WTC11 (cell line): ENCODE results near the gene MRPS6. TPM values are rescaled to one million over a fixed set of nuclear protein-coding genes. Genes with fewer than 3 reads are reported as not detected.

Experiments
- ATAC-seq: fragments of 200-7000 bp; cut with Tn5 transposase; 2 replicates; pipeline ENCODE4 v1.10.0; 2021; ENCODE audit warnings: mild to moderate bottlenecking, moderate library complexity
- CTCF ChIA-PET: fragments of 300-600 bp; sonication (Branson Sonifier 250); formaldehyde crosslinking; loops from one replicate; lab custom pipeline; 2021; ENCODE audit warnings: antibody characterized with exemption; lab: Charles Lee
- POLR2A ChIA-PET: fragments of 350-600 bp; sonication (Branson Sonifier 250); formaldehyde crosslinking; loops from one replicate; lab custom pipeline; 2021; ENCODE audit warnings: antibody characterized with exemption; lab: Charles Lee
- DNase-seq: peaks from one replicate; pipeline ENCODE4 v3.0.0; 2021; ENCODE audit warnings: low spot score
- H3K27ac Mint-ChIP-seq: 2 replicates; pipeline ENCODE4 v1.8.0; 2021; ENCODE audit warnings: mixed read lengths
- H3K27me3 Mint-ChIP-seq: 2 replicates; pipeline ENCODE4 v1.8.0; 2021; ENCODE audit warnings: low read depth, mild to moderate bottlenecking, moderate library complexity, mixed read lengths
- H3K36me3 Mint-ChIP-seq: 2 replicates; pipeline ENCODE4 v1.8.0; 2021; ENCODE audit warnings: mixed read lengths
- H3K4me1 Mint-ChIP-seq: 2 replicates; pipeline ENCODE4 v1.8.0; 2022; ENCODE audit warnings: mixed read lengths
- H3K4me3 Mint-ChIP-seq: 2 replicates; pipeline ENCODE4 v1.8.0; 2021; ENCODE audit warnings: mild to moderate bottlenecking, moderate library complexity, mixed read lengths
- H3K9me3 Mint-ChIP-seq: 2 replicates; pipeline ENCODE4 v1.8.0; 2021; ENCODE audit warnings: mixed read lengths
- ATF6 ChIP-seq: sonication (generic); formaldehyde crosslinking; IDR thresholded peaks from 2 replicates; pipeline ENCODE4 v1.8.1; 2023; ENCODE audit warnings: mild to moderate bottlenecking, missing genetic modification reagents
- CREM ChIP-seq: sonication (generic); formaldehyde crosslinking; IDR thresholded peaks from 2 replicates; pipeline ENCODE4 v1.8.1; 2022; ENCODE audit warnings: mild to moderate bottlenecking, missing genetic modification reagents, moderate library complexity
- CTCF ChIP-seq: fragments of 200-600 bp; IDR thresholded peaks from 2 replicates; pipeline ENCODE4 v1.8.0; 2022; ENCODE audit warnings: antibody characterized with exemption
- ETV6 ChIP-seq: sonication (generic); formaldehyde crosslinking; IDR thresholded peaks from 2 replicates; pipeline ENCODE4 v1.8.1; 2022; ENCODE audit warnings: mild to moderate bottlenecking, missing genetic modification reagents
- GABPB1 ChIP-seq: sonication (generic); formaldehyde crosslinking; IDR thresholded peaks from 2 replicates; pipeline ENCODE4 v1.8.1; 2023; ENCODE audit warnings: mild to moderate bottlenecking, missing genetic modification reagents
- NR3C1 ChIP-seq: sonication (generic); formaldehyde crosslinking; conservative IDR thresholded peaks from 2 replicates; pipeline ENCODE4 v1.8.1; 2023; ENCODE audit warnings: low read depth, mild to moderate bottlenecking, missing genetic modification reagents
- OVOL2 ChIP-seq: fragments of 250-450 bp; sonication (Bioruptor Pico); IDR thresholded peaks from 2 replicates; pipeline ENCODE4 v1.9.0; 2021; ENCODE audit warnings: mild to moderate bottlenecking, borderline replicate concordance
- RELA ChIP-seq: sonication (generic); formaldehyde crosslinking; IDR thresholded peaks from 2 replicates; pipeline ENCODE4 v1.8.1; 2022; ENCODE audit warnings: missing genetic modification reagents, mild to moderate bottlenecking, borderline replicate concordance
- SOX15 ChIP-seq: fragments of 250-450 bp; sonication (Bioruptor Pico); IDR thresholded peaks from 2 replicates; pipeline ENCODE4 v1.9.0; 2021; ENCODE audit warnings: mild to moderate bottlenecking
- TCF7 ChIP-seq: sonication (generic); formaldehyde crosslinking; IDR thresholded peaks from 2 replicates; pipeline ENCODE4 v1.8.0; 2022; ENCODE audit warnings: mild to moderate bottlenecking, low read depth, missing genetic modification reagents, moderate library complexity
- USF1 ChIP-seq: sonication (generic); formaldehyde crosslinking; IDR thresholded peaks from 2 replicates; pipeline ENCODE4 v1.8.0; 2022; ENCODE audit warnings: mild to moderate bottlenecking, missing genetic modification reagents
- ZNF138 ChIP-seq: sonication (generic); formaldehyde crosslinking; conservative IDR thresholded peaks from 2 replicates; pipeline ENCODE4 v1.8.1; 2022; ENCODE audit warnings: mild to moderate bottlenecking, moderate library complexity, missing genetic modification reagents
- ZNF219 ChIP-seq: sonication (generic); formaldehyde crosslinking; IDR thresholded peaks from 2 replicates; pipeline ENCODE4 v1.8.0; 2023; ENCODE audit warnings: missing genetic modification reagents, mild to moderate bottlenecking, borderline replicate concordance
- ZNF232 ChIP-seq: sonication (generic); formaldehyde crosslinking; IDR thresholded peaks from 2 replicates; pipeline ENCODE4 v1.8.0; 2022; ENCODE audit warnings: mild to moderate bottlenecking, missing genetic modification reagents
- ZNF532 ChIP-seq: fragments of 250-450 bp; sonication (Bioruptor Pico); IDR thresholded peaks from 2 replicates; pipeline ENCODE4 v1.9.0; 2021; ENCODE audit warnings: mild to moderate bottlenecking, borderline replicate concordance
- total RNA-seq: library from RNA; stranded (reverse); gene quantifications from 3 replicates; pipeline ENCODE4 v1.2.3, GENCODE V29; 2021

MRPS6 gene
- total RNA-seq, 1 experiment from 2014 or later = 133 TPM

- H3K9me3 Mint-ChIP-seq = no peaks in the 10 kb centered on the region
- peak overlapping the region; percentile 96 for H3K4me3 Mint-ChIP-seq
- peaks cover 11% of the 10 kb centered on the region for H3K27me3 Mint-ChIP-seq
- peak overlapping the region; percentile 92 for H3K27ac Mint-ChIP-seq
- H3K36me3 Mint-ChIP-seq = peaks cover 8% of the 10 kb centered on the region
- TF ChIP-seq ZNF232 (CRISPR knock-in tag) (no peak), SOX15 (CRISPR knock-in tag) (no peak), ATF6 (CRISPR knock-in tag) (no peak)
- DNase-seq (peak; percentile 31), ATAC-seq (no peak)
- H3K4me1 Mint-ChIP-seq = peaks cover 47% of the 10 kb centered on the region
- ChIA-PET CTCF (interaction anchor here (0.6 to 3.2 kb wide), 9 partner anchors 17 to 276 kb away, joined by 3 to 27 read pairs (median 6); no protein-coding TSS in a partner anchor), POLR2A (interaction anchor here (0.6 to 2.0 kb wide), 5 partner anchors 12 to 268 kb away, joined by 3 to 6 read pairs (median 4); no protein-coding TSS in a partner anchor)
Observed at GRCh38 chr21:34074283-34075090, 1.1 kb downstream of the MRPS6 start.

GRCh38 chr21:34075091-34075425 lies 1.7 kb downstream of the MRPS6 start:
- no peak for ATAC-seq
- H3K27ac Mint-ChIP-seq = peak overlapping the region; percentile 92; the same call in 1 of the 2 replicates
- H3K27me3 Mint-ChIP-seq = peaks cover 11% of the 10 kb centered on the region
- no peak for DNase-seq
- peak overlapping the region; percentile 96 for H3K4me3 Mint-ChIP-seq
- CTCF ChIA-PET = interaction anchor here (1.0 to 3.2 kb wide), 6 partner anchors 35 to 151 kb away, joined by 3 to 27 read pairs (median 8); no protein-coding TSS in a partner anchor
- TF ChIP-seq ZNF219 (CRISPR knock-in tag) = no peak
- TF ChIP-seq ATF6 (CRISPR knock-in tag) = no peak
- TF ChIP-seq CTCF = no peak
- TF ChIP-seq USF1 (CRISPR knock-in tag) = no peak
- no peak for TF ChIP-seq OVOL2 (CRISPR knock-in tag)
- POLR2A ChIA-PET = interaction anchor here (1.4 kb wide), 1 partner anchor 267 kb away, joined by 6 read pairs; no protein-coding TSS in a partner anchor
- peaks cover 52% of the 10 kb centered on the region for H3K4me1 Mint-ChIP-seq
- H3K36me3 Mint-ChIP-seq = peaks cover 8% of the 10 kb centered on the region
- H3K9me3 Mint-ChIP-seq = no peaks in the 10 kb centered on the region

GRCh38 chr21:34075760-34076660 lies 2.6 kb downstream of the MRPS6 start:
- Mint-ChIP-seq H3K9me3 (no peaks in the 10 kb centered on the region), H3K4me3 (peak overlapping the region; percentile 96), H3K4me1 (peaks cover 62% of the 10 kb centered on the region), H3K36me3 (peaks cover 17% of the 10 kb centered on the region), H3K27ac (peak overlapping the region; percentile 42; the same call in 1 of the 2 replicates), H3K27me3 (peaks cover 11% of the 10 kb centered on the region)
- DNase-seq = no peak
- no peak for ATAC-seq
- POLR2A ChIA-PET = interaction anchor here (0.6 to 0.9 kb wide), 2 partner anchors 25 to 127 kb away, joined by 3 read pairs; no protein-coding TSS in a partner anchor
- CTCF ChIA-PET = interaction anchor here (0.9 to 2.2 kb wide), 5 partner anchors 16 to 272 kb away, joined by 4 to 9 read pairs (median 6); no protein-coding TSS in a partner anchor
- TF ChIP-seq ETV6 (no peak), NR3C1 (CRISPR knock-in tag) (no peak), RELA (CRISPR knock-in tag) (no peak), USF1 (CRISPR knock-in tag) (no peak), GABPB1 (CRISPR knock-in tag) (no peak), ZNF138 (no peak), ZNF532 (no peak), TCF7 (CRISPR knock-in tag) (no peak), ZNF219 (CRISPR knock-in tag) (no peak), CREM (no peak)
